MCF 10A (cell line): ENCODE data around the gene ZKSCAN4. TPM values are rescaled to one million over a fixed set of nuclear protein-coding genes. Genes with fewer than 3 reads are reported as not detected.

Experiments
- BruUV-seq: library from RNA; stranded (reverse); fragments of 400-500 nt; replicated peaks from 2 replicates; lab custom pipeline; 2021; lab: Mats Ljungman, UMichigan
- CTCF ChIA-PET: fragments of 300-600 bp; sonication (Branson Sonifier 250); formaldehyde crosslinking; extraction: SDS; loops from one replicate; lab custom pipeline; 2021; ENCODE audit warnings: antibody characterized with exemption, inconsistent platforms; lab: Yijun Ruan, JAX
- POLR2A ChIA-PET: fragments of 300-600, 350-650 bp; sonication (Branson Sonifier 250); formaldehyde crosslinking; extraction: SDS; loops from one replicate; lab custom pipeline; 2020; ENCODE audit warnings: antibody characterized with exemption, inconsistent platforms; lab: Yijun Ruan, JAX
- DNase-seq: peaks from one replicate; pipeline ENCODE4 v3.0.0-alpha.2; 2018; ENCODE audit not compliant: unreplicated experiment
- H3K27ac Mint-ChIP-seq: one replicate; pipeline ENCODE4 v1.8.0; 2022; ENCODE audit warnings: mild to moderate bottlenecking, low read depth, mixed read lengths; ENCODE audit not compliant: unreplicated experiment
- H3K27me3 Mint-ChIP-seq: one replicate; pipeline ENCODE4 v1.8.0; 2022; ENCODE audit warnings: mixed read lengths; ENCODE audit not compliant: insufficient read depth, unreplicated experiment
- H3K36me3 Mint-ChIP-seq: one replicate; pipeline ENCODE4 v1.8.0; 2022; ENCODE audit warnings: mild to moderate bottlenecking, moderate library complexity, mixed read lengths; ENCODE audit not compliant: insufficient read depth, unreplicated experiment
- H3K4me1 Mint-ChIP-seq: one replicate; pipeline ENCODE4 v1.8.0; 2022; ENCODE audit warnings: mixed read lengths; ENCODE audit not compliant: insufficient read depth, unreplicated experiment
- H3K4me3 Mint-ChIP-seq: one replicate; pipeline ENCODE4 v1.8.0; 2022; ENCODE audit warnings: mild to moderate bottlenecking, moderate library complexity, mixed read lengths; ENCODE audit not compliant: unreplicated experiment
- H3K9me3 Mint-ChIP-seq: one replicate; pipeline ENCODE4 v1.8.0; 2022; ENCODE audit warnings: mixed read lengths; ENCODE audit not compliant: unreplicated experiment
- CTCF ChIP-seq: fragments of 200-600 bp; IDR thresholded peaks from one replicate; pipeline ENCODE4 v1.8.0; 2022; ENCODE audit warnings: antibody characterized with exemption, mild to moderate bottlenecking; ENCODE audit not compliant: unreplicated experiment
- intact Hi-C: fragments of 100-400 bp; cut with micrococcal nuclease; formaldehyde crosslinking; loops from 2 replicates; pipeline ENCODE4 v1.14.1; 2022
- total RNA-seq: library from RNA; stranded (reverse); gene quantifications from 2 replicates; pipeline ENCODE4 v1.2.3, GENCODE V29; 2022

ZKSCAN4 gene
- total RNA-seq, 1 experiment from 2014 or later, result 3.3 TPM

GRCh38 chr6:28267695-28268059, 15.6 kb upstream of the ZKSCAN4 start:
- ChIA-PET CTCF (interaction anchor here (0.5 to 4.6 kb wide), 3 partner anchors 41 to 87 kb away, joined by 3 to 32 read pairs (median 5); no protein-coding TSS in a partner anchor), POLR2A (interaction anchor here (0.8 to 8.2 kb wide), 29 partner anchors 9 to 1794 kb away, joined by 3 to 110 read pairs (median 5); partner anchors contain the start of genes PGBD1, POLR1H, ZKSCAN3 and ZKSCAN4)
- H3K9me3 Mint-ChIP-seq, result no peaks in the 10 kb centered on the region
- TSS peak; percentile 56 for BruUV-seq
- H3K27me3 Mint-ChIP-seq, result no peaks in the 10 kb centered on the region
- no peak overlapping the region for H3K4me3 Mint-ChIP-seq
- intact Hi-C loops, result loop anchor here (1.0 to 5.0 kb wide), 5 partner anchors 15 to 125 kb away; partner anchors contain the start of genes ZKSCAN4, ZKSCAN8, ZSCAN31 and ZSCAN9
- no peaks in the 10 kb centered on the region for H3K4me1 Mint-ChIP-seq
- H3K36me3 Mint-ChIP-seq, result peaks cover 6% of the 10 kb centered on the region
- no peak for DNase-seq
- no peak for TF ChIP-seq CTCF
- no peak overlapping the region for H3K27ac Mint-ChIP-seq

- no peak within 1 kb of the TSS for H3K27ac Mint-ChIP-seq
- TF ChIP-seq CTCF, result no peak
- no peaks in the 10 kb centered on the region for H3K4me1 Mint-ChIP-seq
- H3K36me3 Mint-ChIP-seq, result peaks cover under 1% of the 10 kb centered on the region
- CTCF ChIA-PET, result interaction anchor here (0.5 to 4.6 kb wide), 5 partner anchors 13 to 177 kb away, joined by 3 to 32 read pairs (median 5); no protein-coding TSS in a partner anchor
- POLR2A ChIA-PET, result interaction anchor here (0.6 to 8.2 kb wide), 35 partner anchors 9 to 1795 kb away, joined by 3 to 110 read pairs (median 5); partner anchors contain the start of genes PGBD1, POLR1H, ZKSCAN3 and ZKSCAN4
- DNase-seq, result peak; percentile 89
- H3K9me3 Mint-ChIP-seq, result no peaks in the 10 kb centered on the region
- intact Hi-C loops, result loop anchor here (1.0 to 5.0 kb wide), 5 partner anchors 15 to 125 kb away; partner anchors contain the start of genes ZKSCAN4, ZKSCAN8, ZSCAN31 and ZSCAN9
- no peaks in the 10 kb centered on the region for H3K27me3 Mint-ChIP-seq
- no TSS peak for BruUV-seq
- no peak within 1 kb of the TSS for H3K4me3 Mint-ChIP-seq
Measured at GRCh38 chr6:28266962-28267694, 15.1 kb upstream of the ZKSCAN4 start, which contains the start of gene ZSCAN26. Gene ZSCAN26 (plus strand): TSS chr6:28267143. CDS start chr6:28271920, 4,777 bp downstream.

GRCh38 chr6:28266563-28266961, 14.5 kb upstream of the ZKSCAN4 start:
- no peak for TF ChIP-seq CTCF
- intact Hi-C loops, result loop anchor here (2.0 to 5.0 kb wide), 3 partner anchors 42 to 124 kb away; partner anchors contain the start of genes ZKSCAN8 and ZSCAN9
- ChIA-PET POLR2A (interaction anchor here (0.6 to 8.2 kb wide), 27 partner anchors 9 to 1795 kb away, joined by 3 to 110 read pairs (median 6); partner anchors contain the start of genes PGBD1, POLR1H, ZKSCAN3 and ZKSCAN4), CTCF (interaction anchor here (0.6 to 4.6 kb wide), 3 partner anchors 14 to 176 kb away, joined by 4 to 32 read pairs (median 5); no protein-coding TSS in a partner anchor)
- Mint-ChIP-seq H3K4me1 (no peaks in the 10 kb centered on the region), H3K36me3 (no peaks in the 10 kb centered on the region), H3K27ac (no peak overlapping the region), H3K9me3 (no peaks in the 10 kb centered on the region), H3K27me3 (no peaks in the 10 kb centered on the region), H3K4me3 (no peak overlapping the region)
- BruUV-seq, result TSS peak; percentile 86
- DNase-seq, result no peak
